Suprapubic skin (tissue), 4 donors: ENCODE results near the gene PSMG3.

Experiments used
- EP300 ChIP-seq: sonication (generic); formaldehyde crosslinking; IDR thresholded peaks from one replicate; pipeline ENCODE4 v1.6.1; 2017; ENCODE audit warnings: antibody characterized with exemption
- POLR2A ChIP-seq, 2 donors: fragments of 450-650 bp; IDR thresholded peaks; one replicate each; pipeline ENCODE4 v1.6.1; 2017; ENCODE audit warnings: antibody characterized with exemption in 2 of 2, mild to moderate bottlenecking in 2 of 2, moderate library complexity in 2 of 2
- POLR2AphosphoS5 ChIP-seq, 3 donors: sonication (generic); formaldehyde crosslinking; IDR thresholded peaks; one replicate each; pipeline ENCODE4 v1.6.1; 2017; ENCODE audit warnings: antibody characterized with exemption in 3 of 3
- TF ChIP-seq, protein P1 (sequence below), 2 donors: fragments of 200-600 bp in 1 of 2; fragments of 450-650 bp in 1 of 2; sonication (generic) in 1 of 2; IDR thresholded peaks; one replicate each; pipeline ENCODE4 v1.5.1; 2016 to 2019; ENCODE audit warnings: antibody characterized with exemption in 2 of 2, mild to moderate bottlenecking in 1 of 2, moderate library complexity in 1 of 2

DNA sequence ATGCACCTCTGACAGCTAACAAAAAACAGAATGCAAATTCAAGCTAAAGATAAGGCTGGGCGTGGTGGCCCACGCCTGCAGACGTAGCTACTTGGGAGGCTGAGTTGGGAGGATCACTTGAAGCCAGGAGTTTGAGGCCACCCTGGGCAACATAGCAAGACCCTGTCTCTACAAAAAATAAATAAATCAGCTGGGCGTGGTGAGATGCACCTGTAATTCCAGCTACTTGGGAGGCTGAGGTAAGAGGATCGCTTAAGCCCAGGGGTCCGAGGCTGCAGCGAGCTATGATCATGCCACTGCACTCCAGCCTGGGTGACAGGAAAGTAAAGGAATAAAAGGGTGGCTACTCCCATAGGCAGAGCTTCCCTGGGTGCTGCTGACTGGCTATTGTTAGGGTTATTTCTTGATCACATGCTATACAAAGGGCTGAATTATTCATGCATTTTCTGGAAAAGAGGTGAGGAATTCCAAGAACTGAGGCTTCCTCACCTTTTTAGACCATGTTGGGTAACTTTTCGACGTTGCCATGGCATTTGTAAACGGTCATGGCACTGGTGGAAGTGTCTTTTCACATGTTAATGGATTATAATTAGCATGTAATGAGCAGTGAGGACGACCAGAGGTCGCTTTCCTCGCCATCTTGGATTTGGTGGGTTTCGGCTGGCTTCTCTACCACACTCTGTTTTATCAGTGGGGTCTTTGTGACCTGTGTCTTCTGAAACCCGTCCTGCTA is 6.9 kb upstream of the PSMG3 start:
- TF ChIP-seq, protein P1, sequence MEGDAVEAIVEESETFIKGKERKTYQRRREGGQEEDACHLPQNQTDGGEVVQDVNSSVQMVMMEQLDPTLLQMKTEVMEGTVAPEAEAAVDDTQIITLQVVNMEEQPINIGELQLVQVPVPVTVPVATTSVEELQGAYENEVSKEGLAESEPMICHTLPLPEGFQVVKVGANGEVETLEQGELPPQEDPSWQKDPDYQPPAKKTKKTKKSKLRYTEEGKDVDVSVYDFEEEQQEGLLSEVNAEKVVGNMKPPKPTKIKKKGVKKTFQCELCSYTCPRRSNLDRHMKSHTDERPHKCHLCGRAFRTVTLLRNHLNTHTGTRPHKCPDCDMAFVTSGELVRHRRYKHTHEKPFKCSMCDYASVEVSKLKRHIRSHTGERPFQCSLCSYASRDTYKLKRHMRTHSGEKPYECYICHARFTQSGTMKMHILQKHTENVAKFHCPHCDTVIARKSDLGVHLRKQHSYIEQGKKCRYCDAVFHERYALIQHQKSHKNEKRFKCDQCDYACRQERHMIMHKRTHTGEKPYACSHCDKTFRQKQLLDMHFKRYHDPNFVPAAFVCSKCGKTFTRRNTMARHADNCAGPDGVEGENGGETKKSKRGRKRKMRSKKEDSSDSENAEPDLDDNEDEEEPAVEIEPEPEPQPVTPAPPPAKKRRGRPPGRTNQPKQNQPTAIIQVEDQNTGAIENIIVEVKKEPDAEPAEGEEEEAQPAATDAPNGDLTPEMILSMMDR (IDR thresholded peaks at IDR 0.05): no peak
- no peak for TF ChIP-seq POLR2A (IDR thresholded peaks at IDR 0.05)
- TF ChIP-seq POLR2AphosphoS5 (IDR thresholded peaks at IDR 0.05): no peak
- TF ChIP-seq EP300: no peak
